Activated T-helper 1 cell treated with anti-CD3 and anti-CD28 coated beads, Interleukin-12 subunit alpha, Interleukin-12 subunit beta, Interleukin-2, Interleukin-4 antibody, amounts not matched to agents 30 ng/mL and 10 ng/mL and 1 ng/mL, durations not matched to agents 14 hours and 24 hours and 36 hours (primary cell): Measurements from ENCODE around the gene CCDC174. TPM values are rescaled to one million over a fixed set of nuclear protein-coding genes. Genes with fewer than 3 reads are reported as not detected.

ENCODE experiments used
- DNase-seq: peaks from one replicate; pipeline ENCODE4 v3.0.0; 2021; ENCODE audit warnings: low spot score
- H3K27ac Mint-ChIP-seq: one replicate; pipeline ENCODE4 v1.8.0; 2021; ENCODE audit warnings: mild to moderate bottlenecking, mixed read lengths
- H3K27me3 Mint-ChIP-seq: one replicate; pipeline ENCODE4 v1.8.0; 2022; ENCODE audit warnings: mild to moderate bottlenecking, moderate library complexity, mixed read lengths; ENCODE audit not compliant: insufficient read depth
- H3K36me3 Mint-ChIP-seq: one replicate; pipeline ENCODE4 v1.8.0; 2021; ENCODE audit warnings: low read depth, mixed read lengths
- H3K4me1 Mint-ChIP-seq: one replicate; pipeline ENCODE4 v1.8.0; 2021; ENCODE audit warnings: low read depth, mixed read lengths
- H3K4me3 Mint-ChIP-seq: one replicate; pipeline ENCODE4 v1.8.0; 2021; ENCODE audit warnings: mild to moderate bottlenecking, moderate library complexity, mixed read lengths
- H3K9me3 Mint-ChIP-seq: one replicate; pipeline ENCODE4 v1.8.0; 2021; ENCODE audit warnings: mixed read lengths
- intact Hi-C: fragments of 100-400 bp; cut with micrococcal nuclease; formaldehyde crosslinking; loops from one replicate; pipeline ENCODE4 v1.15.1; 2024
- total RNA-seq: library from RNA; stranded (reverse); gene quantifications from 2 replicates; pipeline ENCODE4 v1.2.3, GENCODE V29; 2022

CCDC174 gene
- total RNA-seq, 1 donor from 2014 or later = 21.7 TPM

- H3K27ac Mint-ChIP-seq = no peak overlapping the region
- intact Hi-C loops = no loop called here
- H3K4me3 Mint-ChIP-seq = no peak overlapping the region
- peaks cover 5% of the 10 kb centered on the region for H3K36me3 Mint-ChIP-seq
- no peaks in the 10 kb centered on the region for H3K27me3 Mint-ChIP-seq
- no peak for DNase-seq
- no peaks in the 10 kb centered on the region for H3K9me3 Mint-ChIP-seq
- no peaks in the 10 kb centered on the region for H3K4me1 Mint-ChIP-seq
Observed at GRCh38 chr3:14701676-14702075, 50.1 kb downstream of the CCDC174 start.

- H3K27me3 Mint-ChIP-seq = no peaks in the 10 kb centered on the region
- intact Hi-C loops = no loop called here
- H3K36me3 Mint-ChIP-seq = peaks cover 2% of the 10 kb centered on the region
- H3K9me3 Mint-ChIP-seq = no peaks in the 10 kb centered on the region
- H3K4me3 Mint-ChIP-seq = no peak overlapping the region
- no peak overlapping the region for H3K27ac Mint-ChIP-seq
- no peak for DNase-seq
- no peaks in the 10 kb centered on the region for H3K4me1 Mint-ChIP-seq
Observed at GRCh38 chr3:14703128-14703750, 51.7 kb downstream of the CCDC174 start.

GRCh38 chr3:14703791-14704190, 52.2 kb downstream of the CCDC174 start:
- DNase-seq = no peak
- no peaks in the 10 kb centered on the region for H3K9me3 Mint-ChIP-seq

GRCh38 chr3:14706096-14706495, 54.5 kb downstream of the CCDC174 start:
- DNase-seq = no peak
- H3K4me3 Mint-ChIP-seq = no peak overlapping the region

More at GRCh38 chr3:14703791-14704190, 52.2 kb downstream of the CCDC174 start:
- H3K27ac Mint-ChIP-seq = no peak overlapping the region
- no peaks in the 10 kb centered on the region for H3K4me1 Mint-ChIP-seq
- no peak overlapping the region for H3K4me3 Mint-ChIP-seq
- intact Hi-C loops = no loop called here
- H3K27me3 Mint-ChIP-seq = no peaks in the 10 kb centered on the region
- peaks cover 1% of the 10 kb centered on the region for H3K36me3 Mint-ChIP-seq

GRCh38 chr3:14716591-14716990, 65.0 kb downstream of the CCDC174 start:
- Mint-ChIP-seq H3K9me3 (no peaks in the 10 kb centered on the region), H3K36me3 (no peaks in the 10 kb centered on the region)
- no peak for DNase-seq

More at GRCh38 chr3:14706096-14706495, 54.5 kb downstream of the CCDC174 start:
- Mint-ChIP-seq H3K4me1 (no peaks in the 10 kb centered on the region), H3K36me3 (peaks cover 4% of the 10 kb centered on the region), H3K27me3 (no peaks in the 10 kb centered on the region), H3K9me3 (no peaks in the 10 kb centered on the region), H3K27ac (no peak overlapping the region)
- intact Hi-C loops = no loop called here

GRCh38 chr3:14717307-14717706, 65.7 kb downstream of the CCDC174 start:
- Mint-ChIP-seq H3K9me3 (no peaks in the 10 kb centered on the region), H3K27ac (no peak overlapping the region), H3K36me3 (no peaks in the 10 kb centered on the region), H3K4me3 (no peak overlapping the region), H3K4me1 (no peaks in the 10 kb centered on the region), H3K27me3 (no peaks in the 10 kb centered on the region)
- intact Hi-C loops = no loop called here
- no peak for DNase-seq

More at GRCh38 chr3:14716591-14716990, 65.0 kb downstream of the CCDC174 start:
- Mint-ChIP-seq H3K4me3 (no peak overlapping the region), H3K27ac (no peak overlapping the region), H3K4me1 (no peaks in the 10 kb centered on the region), H3K27me3 (no peaks in the 10 kb centered on the region)
- intact Hi-C loops = no loop called here

- Mint-ChIP-seq H3K9me3 (no peaks in the 10 kb centered on the region), H3K36me3 (no peaks in the 10 kb centered on the region), H3K4me1 (no peaks in the 10 kb centered on the region), H3K27ac (no peak overlapping the region), H3K27me3 (no peaks in the 10 kb centered on the region), H3K4me3 (no peak overlapping the region)
- intact Hi-C loops = no loop called here
- DNase-seq = no peak
Observed at GRCh38 chr3:14718539-14718938, 67.0 kb downstream of the CCDC174 start.

- Mint-ChIP-seq H3K27me3 (no peaks in the 10 kb centered on the region), H3K4me3 (no peak overlapping the region), H3K36me3 (no peaks in the 10 kb centered on the region), H3K4me1 (no peaks in the 10 kb centered on the region), H3K9me3 (no peaks in the 10 kb centered on the region), H3K27ac (no peak overlapping the region)
- no peak for DNase-seq
- intact Hi-C loops = no loop called here
Observed at GRCh38 chr3:14719006-14719405, 67.4 kb downstream of the CCDC174 start.

- Mint-ChIP-seq H3K9me3 (no peaks in the 10 kb centered on the region), H3K4me3 (no peak overlapping the region), H3K36me3 (no peaks in the 10 kb centered on the region), H3K27ac (no peak overlapping the region), H3K4me1 (no peaks in the 10 kb centered on the region), H3K27me3 (no peaks in the 10 kb centered on the region)
- intact Hi-C loops = no loop called here
- no peak for DNase-seq
Observed at GRCh38 chr3:14721126-14721864, 69.7 kb downstream of the CCDC174 start.

Other genes with a start within 250 kb of the CCDC174 start
- 45.4 and 51.2 TPM in 2 replicates for gene SLC6A6, start 249.2 kb upstream of the CCDC174 start, total RNA-seq
- not detected in 2 replicates for gene GRIP2, start 111.4 kb upstream of the CCDC174 start, total RNA-seq
- 0.26 and 0.32 TPM in 2 replicates for gene C3orf20, start 23.4 kb downstream of the CCDC174 start, total RNA-seq
- gene FGD5, start 167.2 kb downstream of the CCDC174 start, total RNA-seq = not detected in 2 replicates